HG03558 (cell line): ENCODE measurements around the gene CENPX.

Source experiments
- ATAC-seq: cut with Tn5 transposase; IDR thresholded peaks from one replicate; pipeline ENCODE4 v1.9.1; 2021; ENCODE audit warnings: moderate number of reproducible peaks; ENCODE audit not compliant: unreplicated experiment; ENCODE audit errors: extremely low read depth

The CENPX gene

GRCh38 chr17:82022310-82022980 is at the start of gene CENPX:
CENPX (minus strand) TSS chr17:82022878; CDS start chr17:82022861, 17 bp downstream.
- ATAC-seq: peak; percentile 35

GRCh38 chr17:82070611-82071010 is 47.9 kb upstream of the CENPX start:
- no peak for ATAC-seq

DNA sequence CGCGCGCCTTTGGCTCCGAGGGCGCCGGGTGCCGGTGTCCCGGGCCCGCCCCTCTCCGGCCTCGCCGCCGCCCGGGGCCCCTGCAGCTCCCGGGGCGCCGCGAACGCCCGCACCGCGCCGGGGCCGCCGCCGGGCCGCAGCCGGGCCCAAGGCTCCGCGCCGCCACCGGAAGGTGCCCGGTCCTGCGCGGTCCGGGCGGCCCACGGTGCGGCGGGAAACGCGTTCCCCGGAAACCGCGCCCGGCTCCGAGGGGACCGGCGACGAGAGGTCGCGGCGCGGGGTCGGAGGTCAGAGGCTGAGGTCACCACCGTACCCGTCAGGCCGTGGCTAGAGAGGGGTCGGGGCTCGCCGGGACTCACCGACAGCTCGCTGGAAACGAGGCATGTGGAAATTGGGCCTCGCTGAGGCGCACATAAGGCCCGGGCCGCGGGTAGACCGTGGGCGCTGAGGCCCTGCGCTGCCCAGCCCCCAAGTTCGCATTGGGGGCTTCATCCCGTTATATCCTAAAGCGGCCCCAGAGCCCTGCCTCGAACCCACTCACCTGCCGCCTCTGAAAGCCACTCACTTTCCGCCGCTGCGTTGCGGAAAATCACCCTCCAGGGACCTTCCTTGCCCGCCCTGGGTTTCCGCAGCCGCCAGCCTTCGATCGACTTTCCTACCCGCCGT is 43.1 kb upstream of the CENPX start, which contains the start of gene DUS1L:
Gene DUS1L (minus strand): TSS at position 167 of the 666 bp plus-strand sequence. CDS start 745 bp downstream, outside the sequence.
- no peak for ATAC-seq

- no peak for ATAC-seq
Measured at GRCh38 chr17:82065193-82065637, 42.5 kb upstream of the CENPX start.

DNA sequence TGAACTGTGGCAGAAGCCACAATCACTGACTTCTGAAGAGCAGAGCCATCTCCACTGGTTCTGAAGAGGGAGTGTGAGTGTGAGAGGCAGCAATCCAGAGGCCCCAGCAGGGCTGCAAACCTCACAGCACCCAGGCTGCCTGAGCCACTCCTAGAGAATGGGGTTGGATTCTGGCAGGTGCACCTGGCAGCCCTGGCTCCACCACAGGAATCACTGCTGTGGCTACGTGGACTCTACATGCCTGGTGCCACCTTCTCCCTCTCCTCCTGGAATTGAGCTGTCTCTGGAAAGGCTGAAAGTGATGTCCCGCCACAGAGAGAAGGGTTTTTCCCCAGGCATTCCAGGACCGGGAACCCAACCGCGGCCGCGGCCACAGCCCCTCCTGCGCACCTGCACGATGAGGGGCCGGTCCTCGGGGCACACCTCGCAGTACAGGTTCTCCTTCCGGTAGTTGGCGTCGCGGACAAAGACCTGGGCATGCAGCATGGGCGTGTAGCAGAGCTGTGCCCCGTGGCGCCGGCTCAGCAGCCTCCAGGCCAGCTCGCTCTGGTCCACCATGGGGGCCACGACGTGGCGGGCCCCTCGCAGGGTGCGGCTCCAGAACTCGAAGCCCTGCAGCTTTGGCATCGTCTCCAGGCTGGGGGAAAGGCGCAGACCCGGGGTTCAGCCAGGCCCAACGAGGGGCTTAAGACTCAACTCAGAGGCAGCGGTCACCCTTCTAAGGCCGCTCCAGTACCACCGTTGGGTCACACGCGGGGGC is 41.9 kb upstream of the CENPX start:
- ATAC-seq: no peak

- no peak for ATAC-seq
Measured at GRCh38 chr17:82063424-82064415, 41.0 kb upstream of the CENPX start.

- no peak for ATAC-seq
Measured at GRCh38 chr17:82062984-82063368, 40.3 kb upstream of the CENPX start.

- no peak for ATAC-seq
Measured at GRCh38 chr17:82062076-82062983, 39.7 kb upstream of the CENPX start.

DNA sequence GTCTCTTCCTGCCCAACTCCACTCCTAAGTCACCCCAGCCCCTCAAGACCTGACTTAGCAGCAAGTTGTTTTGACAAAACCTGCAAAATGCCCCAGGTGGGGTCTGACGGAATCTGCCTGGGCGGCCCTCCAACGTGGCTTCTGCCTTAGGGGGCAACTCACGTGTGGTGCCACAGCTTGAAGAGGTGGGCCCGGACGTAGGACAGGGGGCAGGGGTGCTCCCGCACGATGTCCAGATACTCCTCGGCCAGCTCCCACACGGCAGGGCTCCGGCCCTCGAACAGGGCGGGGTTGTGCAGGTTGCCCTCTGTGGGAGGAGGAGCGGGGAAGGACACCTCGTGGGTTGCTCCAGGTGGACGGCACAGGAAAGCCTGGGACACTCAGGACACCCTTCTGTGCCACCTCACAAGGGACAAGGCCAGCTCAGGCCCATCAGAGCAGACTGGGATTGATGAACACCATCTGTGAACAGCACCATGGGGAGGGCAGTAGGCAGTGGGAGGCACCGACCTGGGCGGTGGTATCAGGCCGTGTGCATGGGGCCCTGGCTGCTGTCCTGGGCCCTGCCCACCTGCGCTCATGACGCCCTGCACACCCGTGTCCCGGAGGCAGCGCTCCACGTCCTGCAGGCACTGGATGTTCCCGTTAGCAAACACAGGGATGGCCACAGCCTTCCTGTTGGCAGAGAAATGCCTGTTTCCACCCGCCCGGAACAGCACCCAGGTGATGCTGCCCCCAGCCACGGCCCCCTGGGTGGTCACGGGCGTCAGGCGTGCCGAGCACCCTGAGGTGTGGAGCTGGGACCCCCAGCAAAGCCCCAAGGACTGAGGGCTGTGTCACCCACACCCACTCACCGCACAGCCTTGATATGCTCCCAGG is 38.6 kb upstream of the CENPX start:
- no peak for ATAC-seq

GRCh38 chr17:82060614-82061013 is 37.9 kb upstream of the CENPX start:
- no peak for ATAC-seq

GRCh38 chr17:82060001-82060380 is 37.3 kb upstream of the CENPX start:
- ATAC-seq: no peak

DNA sequence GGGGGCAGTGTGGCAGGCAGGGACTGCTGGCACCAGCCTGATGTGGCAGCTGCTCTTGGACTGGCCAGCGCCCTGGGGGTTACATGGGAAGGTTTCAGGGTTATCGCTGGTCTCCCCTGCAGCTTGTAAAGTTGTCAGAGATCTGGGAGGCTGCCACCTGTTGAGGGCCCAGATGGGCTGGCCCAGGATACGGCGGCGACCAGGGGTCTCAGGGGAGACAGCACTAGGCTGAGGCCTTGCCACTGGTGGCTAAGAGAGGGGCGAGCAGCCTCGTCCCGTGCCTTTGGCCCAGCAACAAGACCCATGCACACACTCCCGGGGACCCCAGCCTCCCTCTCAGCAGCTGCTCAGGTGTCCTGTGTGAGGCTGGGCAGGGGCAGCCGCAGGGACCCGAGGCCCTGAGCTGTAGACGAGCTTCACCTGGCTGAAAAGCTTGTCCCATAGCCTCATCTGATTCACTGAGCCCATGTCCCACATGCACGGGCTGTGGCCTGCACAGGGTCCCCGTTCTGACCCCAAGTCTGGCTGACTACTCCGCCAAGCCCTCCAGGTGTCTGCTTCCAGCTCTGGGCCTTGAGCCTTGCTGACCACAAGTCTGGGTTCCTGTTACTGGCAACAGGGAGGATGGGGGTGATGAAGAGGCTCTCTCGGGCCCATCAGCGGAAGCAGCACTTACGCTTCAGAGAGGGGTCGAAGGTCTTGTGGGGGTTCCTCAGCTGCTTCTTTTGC is 36.8 kb upstream of the CENPX start:
- no peak for ATAC-seq

DNA sequence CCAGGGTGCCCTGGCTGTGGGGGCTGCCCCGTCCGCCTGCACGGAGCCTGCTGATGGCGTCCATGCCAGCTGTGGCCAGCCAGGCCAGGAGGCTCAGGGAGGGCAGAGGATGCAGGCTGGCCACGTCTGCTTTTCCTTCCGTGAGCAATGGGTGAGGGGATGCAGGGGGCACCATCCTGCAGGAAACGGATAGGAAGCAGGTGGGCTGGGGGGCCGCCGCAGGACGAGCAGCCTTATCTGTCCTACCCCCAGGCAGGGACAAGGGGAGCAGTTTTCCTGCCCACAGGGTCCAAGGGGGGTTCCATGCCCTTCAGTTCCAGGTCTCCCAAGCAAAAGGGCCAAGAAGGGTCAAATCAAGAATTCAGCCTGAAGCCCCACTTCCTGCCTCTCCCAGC is 36.2 kb upstream of the CENPX start:
- ATAC-seq: no peak

GRCh38 chr17:82058230-82058854 is 35.7 kb upstream of the CENPX start:
- ATAC-seq: no peak

DNA sequence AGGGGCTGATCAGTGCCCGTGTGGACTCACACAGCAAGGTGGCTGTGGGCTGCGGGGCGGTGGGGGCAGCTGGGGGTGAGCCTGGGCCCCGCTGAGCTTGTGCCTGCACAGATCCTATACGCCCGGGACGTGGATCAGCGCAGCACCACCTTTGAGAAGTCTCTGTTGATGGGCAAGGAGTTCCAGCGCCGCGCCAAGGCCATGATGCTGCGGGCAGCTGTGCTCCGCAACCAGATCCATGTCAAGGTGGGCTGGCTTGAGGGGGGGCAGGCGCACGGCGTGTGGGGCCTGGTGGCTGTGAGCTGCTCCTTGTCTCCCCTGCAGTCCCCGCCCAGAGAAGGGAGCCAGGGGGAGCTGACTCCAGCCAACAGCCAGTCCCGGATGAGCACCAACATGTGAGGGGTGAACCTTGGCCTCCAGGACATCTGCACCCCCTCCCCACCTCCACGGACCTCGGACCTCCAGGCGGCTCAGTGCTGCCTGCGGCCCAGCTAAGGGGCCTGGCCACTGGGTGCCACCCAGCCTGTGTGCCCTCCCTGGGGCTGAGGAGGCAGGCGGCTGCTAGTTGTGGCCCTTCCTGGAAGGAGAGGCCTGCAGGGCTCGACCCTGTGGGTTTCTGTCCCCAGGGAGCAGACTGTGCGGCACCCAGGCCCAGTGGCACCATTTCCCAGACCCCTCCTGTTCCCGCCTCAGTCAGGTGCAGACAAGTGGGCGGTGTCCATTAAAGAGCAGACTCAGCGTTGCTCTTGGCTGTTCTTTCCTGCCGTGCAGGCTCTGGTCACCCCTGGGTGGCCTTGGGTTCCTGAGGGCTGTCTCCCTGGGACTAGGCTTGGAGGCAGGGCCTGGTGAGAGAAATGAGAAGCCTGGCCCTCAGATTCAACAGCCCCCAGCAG is 34.3 kb upstream of the CENPX start:
- no peak for ATAC-seq
